ENCODE data around the gene LARGE1.

Gene LARGE1

DNA sequence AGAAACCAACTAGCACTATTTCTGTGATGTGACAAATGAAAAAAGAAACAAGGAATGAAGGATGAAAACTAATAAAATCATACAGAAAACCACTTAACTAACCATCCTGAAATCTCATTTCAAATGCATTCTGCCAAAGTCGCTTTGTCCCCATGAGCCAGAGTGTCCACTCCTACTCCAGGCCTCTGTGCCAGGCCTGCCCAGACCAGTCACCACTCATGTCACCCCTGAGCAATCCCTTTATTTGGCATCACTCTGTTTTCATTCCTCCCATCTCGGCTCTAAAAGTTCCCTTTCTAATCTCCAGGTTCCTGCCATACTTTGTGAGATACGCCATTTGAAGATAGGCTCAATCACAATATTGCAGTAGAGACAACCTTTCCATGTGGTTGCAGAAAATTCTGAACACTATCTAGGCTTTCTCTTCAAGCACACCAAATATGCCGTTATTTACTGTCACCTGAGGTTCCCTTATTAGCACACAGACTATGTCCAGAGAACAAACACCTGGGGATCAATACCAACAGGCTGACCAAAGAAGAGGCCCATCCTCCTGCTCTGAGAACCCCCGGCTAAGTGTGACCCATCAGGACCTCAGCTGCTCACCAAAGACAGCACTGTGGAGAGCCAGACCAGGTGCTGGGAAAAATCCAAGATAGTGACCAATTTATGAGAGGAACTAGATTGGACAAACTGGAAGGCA lies 202.4 kb downstream of the LARGE1 start:
- DNase-seq: no peak
- no CpG with 5 or more reads among the region's 5 CpGs for WGBS (ENCODE audit: extremely low coverage, insufficient coverage, low lambda C conversion rate)
- Histone ChIP-seq H3K27ac (ENCODE audit: low read depth, low read length) (no peak overlapping the region), H3K36me3 (ENCODE audit: control insufficient read depth, insufficient read depth, low read length) (no peaks in the 10 kb centered on the region), H3K9ac (ENCODE audit: low read length) (no peak overlapping the region), H3K23ac (ENCODE audit: low read length) (no peak overlapping the region), H4K5ac (ENCODE audit: low read length) (no peak overlapping the region), H3K4me1 (ENCODE audit: control insufficient read depth, low read depth, low read length) (no peaks in the 10 kb centered on the region), H2AK5ac (ENCODE audit: low read length) (no peak overlapping the region), H3K79me1 (ENCODE audit: low read length) (peaks cover 8% of the 10 kb centered on the region), H3K18ac (ENCODE audit: low read length) (no peak overlapping the region), H3K4ac (ENCODE audit: low read depth, low read length) (no peak overlapping the region), H3K4me2 (ENCODE audit: low read length) (no peak overlapping the region), H4K8ac (ENCODE audit: low read depth, low read length) (no peak overlapping the region), H3K56ac (ENCODE audit: low read length) (no peak overlapping the region), H2BK5ac (ENCODE audit: low read length) (no peak overlapping the region), H3K4me3 (ENCODE audit: low read length) (no peak overlapping the region), H2BK120ac (ENCODE audit: low read depth, low read length) (no peak overlapping the region), H2BK15ac (replicated peaks; ENCODE audit: low read depth) (no peak overlapping the region), H3K27me3 (ENCODE audit: insufficient read depth, low read length, poor library complexity) (no peaks in the 10 kb centered on the region), H3K79me2 (ENCODE audit: control insufficient read depth, insufficient read depth, low read length) (peaks cover 3% of the 10 kb centered on the region)

GRCh38 chr22:33715237-33715985 lies 204.9 kb downstream of the LARGE1 start:
- Histone ChIP-seq H3K79me1 (ENCODE audit: low read length) (peaks cover 8% of the 10 kb centered on the region), H3K4me3 (ENCODE audit: low read length) (no peak overlapping the region), H2AK5ac (ENCODE audit: low read length) (no peak overlapping the region), H3K4me1 (ENCODE audit: control insufficient read depth, low read depth, low read length) (no peaks in the 10 kb centered on the region), H3K56ac (ENCODE audit: low read length) (no peak overlapping the region), H3K4ac (ENCODE audit: low read depth, low read length) (no peak overlapping the region), H2BK120ac (ENCODE audit: low read depth, low read length) (no peak overlapping the region), H4K8ac (ENCODE audit: low read depth, low read length) (no peak overlapping the region), H4K5ac (ENCODE audit: low read length) (no peak overlapping the region), H3K18ac (ENCODE audit: low read length) (no peak overlapping the region), H2BK5ac (ENCODE audit: low read length) (no peak overlapping the region), H3K36me3 (ENCODE audit: control insufficient read depth, insufficient read depth, low read length) (no peaks in the 10 kb centered on the region), H3K27me3 (ENCODE audit: insufficient read depth, low read length, poor library complexity) (no peaks in the 10 kb centered on the region), H2BK15ac (replicated peaks; ENCODE audit: low read depth) (no peak overlapping the region), H3K23ac (ENCODE audit: low read length) (no peak overlapping the region), H3K4me2 (ENCODE audit: low read length) (no peak overlapping the region), H3K27ac (ENCODE audit: low read depth, low read length) (no peak overlapping the region), H3K9ac (ENCODE audit: low read length) (no peak overlapping the region), H3K79me2 (ENCODE audit: control insufficient read depth, insufficient read depth, low read length) (peaks cover 2% of the 10 kb centered on the region)
- no CpG with 5 or more reads among the region's 9 CpGs for WGBS (ENCODE audit: extremely low coverage, insufficient coverage, low lambda C conversion rate)
- no peak for DNase-seq

GRCh38 chr22:33710326-33710725 lies 209.9 kb downstream of the LARGE1 start:
- Histone ChIP-seq H3K27me3 (ENCODE audit: insufficient read depth, low read length, poor library complexity) (no peaks in the 10 kb centered on the region), H4K8ac (ENCODE audit: low read depth, low read length) (no peak overlapping the region), H2BK15ac (replicated peaks; ENCODE audit: low read depth) (no peak overlapping the region), H3K4me3 (ENCODE audit: low read length) (no peak overlapping the region), H3K36me3 (ENCODE audit: control insufficient read depth, insufficient read depth, low read length) (no peaks in the 10 kb centered on the region), H3K79me1 (ENCODE audit: low read length) (peaks cover 6% of the 10 kb centered on the region), H2BK5ac (ENCODE audit: low read length) (no peak overlapping the region), H3K56ac (ENCODE audit: low read length) (no peak overlapping the region), H2BK120ac (ENCODE audit: low read depth, low read length) (no peak overlapping the region), H3K9ac (ENCODE audit: low read length) (no peak overlapping the region), H4K5ac (ENCODE audit: low read length) (no peak overlapping the region), H3K4ac (ENCODE audit: low read depth, low read length) (no peak overlapping the region), H3K4me2 (ENCODE audit: low read length) (no peak overlapping the region), H3K4me1 (ENCODE audit: control insufficient read depth, low read depth, low read length) (no peaks in the 10 kb centered on the region), H3K79me2 (ENCODE audit: control insufficient read depth, insufficient read depth, low read length) (peaks cover 2% of the 10 kb centered on the region), H3K27ac (ENCODE audit: low read depth, low read length) (no peak overlapping the region), H3K18ac (ENCODE audit: low read length) (no peak overlapping the region), H3K23ac (ENCODE audit: low read length) (no peak overlapping the region), H2AK5ac (ENCODE audit: low read length) (no peak overlapping the region)
- no CpG with 5 or more reads among the region's 1 CpG for WGBS (ENCODE audit: extremely low coverage, insufficient coverage, low lambda C conversion rate)
- DNase-seq: no peak

DNA sequence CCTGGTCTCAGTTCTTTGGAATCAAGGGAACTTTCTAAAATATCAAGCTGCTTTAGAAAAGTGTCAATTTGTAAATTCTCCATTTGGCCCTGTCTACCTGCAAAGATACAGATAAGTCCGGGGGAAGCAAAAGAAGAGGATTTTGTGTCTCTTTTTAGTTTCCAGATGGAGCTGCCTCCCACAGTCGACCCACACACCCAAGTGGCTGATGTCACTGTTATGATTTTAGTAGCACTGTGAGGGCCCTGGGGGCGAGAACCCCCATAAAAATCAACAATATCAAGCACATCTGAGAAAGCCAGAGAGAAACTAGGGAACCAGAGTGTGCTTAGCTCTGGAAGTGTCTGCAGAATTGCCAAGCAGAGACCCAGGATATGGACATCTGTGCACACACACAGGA lies 212.7 kb downstream of the LARGE1 start:
- Histone ChIP-seq H3K79me1 (ENCODE audit: low read length) (peaks cover 5% of the 10 kb centered on the region), H3K4me1 (ENCODE audit: control insufficient read depth, low read depth, low read length) (no peaks in the 10 kb centered on the region), H2BK5ac (ENCODE audit: low read length) (no peak overlapping the region), H3K4me3 (ENCODE audit: low read length) (no peak overlapping the region), H3K18ac (ENCODE audit: low read length) (no peak overlapping the region), H3K27me3 (ENCODE audit: insufficient read depth, low read length, poor library complexity) (no peaks in the 10 kb centered on the region), H3K79me2 (ENCODE audit: control insufficient read depth, insufficient read depth, low read length) (peaks cover 2% of the 10 kb centered on the region), H3K56ac (ENCODE audit: low read length) (no peak overlapping the region), H2BK15ac (replicated peaks; ENCODE audit: low read depth) (no peak overlapping the region), H2BK120ac (ENCODE audit: low read depth, low read length) (no peak overlapping the region), H3K27ac (ENCODE audit: low read depth, low read length) (no peak overlapping the region), H3K4me2 (ENCODE audit: low read length) (no peak overlapping the region), H3K4ac (ENCODE audit: low read depth, low read length) (no peak overlapping the region), H3K9ac (ENCODE audit: low read length) (no peak overlapping the region), H4K5ac (ENCODE audit: low read length) (no peak overlapping the region), H2AK5ac (ENCODE audit: low read length) (no peak overlapping the region), H4K8ac (ENCODE audit: low read depth, low read length) (no peak overlapping the region), H3K23ac (ENCODE audit: low read length) (no peak overlapping the region), H3K36me3 (ENCODE audit: control insufficient read depth, insufficient read depth, low read length) (no peaks in the 10 kb centered on the region)
- no peak for DNase-seq
- no CpG with 5 or more reads among the region's 3 CpGs for WGBS (ENCODE audit: extremely low coverage, insufficient coverage, low lambda C conversion rate)

- Histone ChIP-seq H3K56ac (ENCODE audit: low read length) (no peak overlapping the region), H3K4ac (ENCODE audit: low read depth, low read length) (no peak overlapping the region), H3K79me1 (ENCODE audit: low read length) (peaks cover 5% of the 10 kb centered on the region), H2BK5ac (ENCODE audit: low read length) (no peak overlapping the region), H2BK120ac (ENCODE audit: low read depth, low read length) (no peak overlapping the region), H2BK15ac (replicated peaks; ENCODE audit: low read depth) (no peak overlapping the region), H3K27me3 (ENCODE audit: insufficient read depth, low read length, poor library complexity) (no peaks in the 10 kb centered on the region), H3K27ac (ENCODE audit: low read depth, low read length) (no peak overlapping the region), H4K8ac (ENCODE audit: low read depth, low read length) (no peak overlapping the region), H2AK5ac (ENCODE audit: low read length) (no peak overlapping the region), H3K18ac (ENCODE audit: low read length) (no peak overlapping the region), H3K4me3 (ENCODE audit: low read length) (no peak overlapping the region), H3K9ac (ENCODE audit: low read length) (no peak overlapping the region), H3K36me3 (ENCODE audit: control insufficient read depth, insufficient read depth, low read length) (no peaks in the 10 kb centered on the region), H3K23ac (ENCODE audit: low read length) (no peak overlapping the region), H3K4me1 (ENCODE audit: control insufficient read depth, low read depth, low read length) (no peaks in the 10 kb centered on the region), H3K4me2 (ENCODE audit: low read length) (no peak overlapping the region), H3K79me2 (ENCODE audit: control insufficient read depth, insufficient read depth, low read length) (peaks cover 2% of the 10 kb centered on the region), H4K5ac (ENCODE audit: low read length) (no peak overlapping the region)
- no CpG with 5 or more reads among the region's 5 CpGs for WGBS (ENCODE audit: extremely low coverage, insufficient coverage, low lambda C conversion rate)
- peak; percentile 75 for DNase-seq
Observed at GRCh38 chr22:33706100-33706499, 214.2 kb downstream of the LARGE1 start.
